CD1c-positive myeloid dendritic cell (primary cell): Measurements from ENCODE around the gene ARHGEF2.

Source experiments
- DNase-seq: peaks from one replicate; pipeline ENCODE4 v3.0.0-alpha.2; 2016; ENCODE audit errors: extremely low spot score

The ARHGEF2 gene

DNA sequence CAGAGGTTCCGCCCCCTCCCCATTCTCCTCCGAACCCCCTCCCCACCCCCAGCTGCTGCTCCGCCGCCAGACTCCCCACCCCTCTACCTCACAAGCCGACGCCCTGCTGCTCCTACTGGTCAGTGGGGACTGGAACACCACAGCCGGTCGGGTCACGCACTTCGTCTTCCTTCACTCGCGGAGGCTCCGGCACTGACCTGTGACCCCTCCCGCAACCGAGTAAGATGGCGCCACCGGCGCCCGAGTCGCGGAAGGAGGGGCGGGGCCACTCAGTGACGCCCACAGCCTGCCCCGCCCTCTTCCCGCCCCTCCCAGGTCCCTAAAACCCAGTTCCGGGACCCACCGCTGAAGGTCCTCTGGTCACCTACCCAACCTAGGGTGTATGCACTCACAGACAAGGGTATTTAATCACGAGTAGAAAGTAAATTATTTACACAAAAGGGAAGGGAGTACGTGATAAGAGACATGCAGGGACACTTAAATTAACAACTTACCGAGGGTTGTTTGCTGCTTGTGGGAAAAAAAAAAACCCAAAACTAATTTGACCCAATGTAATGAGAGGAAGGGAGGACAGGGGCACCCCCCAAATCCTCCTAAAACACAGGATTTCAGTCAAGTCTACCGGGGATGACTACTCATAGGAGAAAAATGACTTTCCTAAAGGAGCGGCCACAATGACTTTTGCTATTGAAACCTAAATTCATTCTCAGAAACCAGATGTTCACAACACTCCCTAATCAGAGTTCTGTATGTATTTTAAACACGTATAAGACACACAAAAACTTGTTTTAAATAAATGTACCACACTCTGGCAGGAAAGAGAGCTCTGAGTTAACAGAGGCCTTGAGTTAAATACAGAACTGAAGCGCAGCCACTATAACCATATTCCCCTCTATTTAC is 66.9 kb downstream of the ARHGEF2 start, which contains the start of gene RIT1:
Gene RIT1 (minus strand): TSS at position 194 of the 900 bp plus-strand sequence. CDS start 588 bp downstream, outside the sequence.
- peak; percentile 95 for DNase-seq

DNA sequence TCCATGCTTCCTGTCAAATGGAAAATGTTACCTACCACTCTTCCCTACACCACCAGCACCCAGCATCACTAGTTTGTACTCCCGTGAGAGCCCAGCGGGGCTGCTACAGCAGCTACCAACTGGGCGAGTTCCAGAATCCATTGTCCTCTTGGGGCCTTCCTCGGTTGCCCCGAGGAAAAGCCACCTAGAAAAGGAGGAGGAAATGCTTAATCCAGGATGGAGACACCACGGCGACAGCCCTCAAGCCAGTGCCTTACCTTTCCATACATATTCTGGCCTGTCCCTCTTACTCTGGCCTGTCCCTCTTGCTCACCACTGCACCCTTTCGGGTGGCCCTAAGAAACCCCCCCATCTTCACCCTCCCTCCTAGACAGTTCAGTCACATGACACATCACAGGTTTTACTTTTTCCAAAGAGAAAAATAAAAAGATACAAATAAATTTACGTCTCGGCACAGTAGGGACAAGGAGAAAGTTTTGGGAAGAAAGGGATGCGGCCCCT is 67.7 kb downstream of the ARHGEF2 start:
- DNase-seq, result peak; percentile 18

DNA sequence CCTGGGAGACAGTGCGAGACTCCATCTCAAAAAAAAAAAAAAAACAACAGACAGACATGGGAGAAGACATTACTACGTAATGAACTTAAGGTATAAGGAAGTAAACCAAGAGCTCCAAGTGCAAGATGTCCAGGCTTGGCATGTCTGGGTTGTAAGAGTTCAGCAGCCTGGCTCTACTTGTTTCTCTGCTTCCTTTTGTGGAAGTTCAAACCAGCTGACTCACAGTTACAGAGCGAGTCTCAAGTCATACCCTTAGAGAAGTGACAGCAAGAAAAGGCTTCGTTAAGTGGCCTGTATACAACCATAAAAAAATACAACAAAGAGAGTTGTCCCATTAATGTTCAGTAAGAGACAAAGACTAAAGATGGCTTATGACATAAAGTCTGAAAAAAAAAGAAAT is 68.5 kb downstream of the ARHGEF2 start:
- DNase-seq, result peak; percentile 86

DNA sequence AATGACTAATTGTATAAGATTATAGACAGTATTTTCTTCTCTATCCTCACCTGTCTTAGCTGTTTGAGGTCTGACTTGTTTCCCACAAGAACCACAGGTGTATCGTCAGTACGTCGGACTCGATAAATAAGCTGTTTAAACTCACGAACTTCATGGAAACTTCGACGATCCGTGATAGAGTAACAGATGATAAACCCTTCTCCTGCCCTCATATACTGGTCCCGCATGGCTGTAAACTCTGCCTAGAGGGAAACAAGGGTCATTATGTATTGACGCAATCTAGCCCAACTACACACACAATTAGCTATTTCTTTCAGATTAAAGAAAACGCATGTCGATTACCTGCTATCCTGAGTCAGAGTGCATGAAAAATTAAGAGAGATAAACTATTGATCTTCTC is 74.1 kb downstream of the ARHGEF2 start:
- no peak for DNase-seq

DNA sequence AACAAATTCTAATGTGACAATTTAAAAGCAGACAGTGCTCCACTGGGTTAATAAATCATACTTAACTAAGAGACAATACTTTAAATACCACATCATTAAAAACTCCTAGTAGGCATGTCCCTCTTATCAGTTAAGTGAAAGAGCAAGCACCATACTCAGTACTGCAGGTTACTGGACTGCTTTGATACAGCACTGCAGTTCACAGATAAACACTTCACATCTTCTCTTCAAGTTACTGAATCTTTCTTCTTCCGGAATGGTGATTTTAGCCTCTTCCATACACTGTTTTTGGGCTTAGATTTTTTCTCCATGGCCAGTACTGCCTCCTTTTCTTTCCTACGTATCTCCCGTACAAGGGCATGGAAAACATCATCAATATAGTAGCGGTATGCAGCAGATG is 78.2 kb downstream of the ARHGEF2 start:
- no peak for DNase-seq

DNA sequence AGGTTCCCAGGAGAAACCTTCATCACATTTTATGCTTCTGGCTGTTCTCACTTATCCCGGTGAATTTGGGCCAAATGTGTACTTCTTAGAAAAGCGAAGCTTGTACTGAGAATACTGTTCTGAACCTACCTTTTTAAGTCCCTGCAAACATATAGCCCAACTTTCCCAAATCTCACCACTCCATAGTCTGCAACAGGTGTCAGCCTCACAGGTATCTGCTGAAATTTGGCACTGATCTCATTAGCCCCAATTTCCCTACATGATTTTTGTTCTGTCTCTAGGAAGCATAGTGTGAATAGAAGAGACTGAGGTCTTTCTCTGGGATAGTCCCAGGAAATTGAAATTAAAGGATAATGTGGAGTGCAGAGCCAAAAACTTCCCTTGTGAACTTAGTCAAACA is 78.7 kb downstream of the ARHGEF2 start:
- no peak for DNase-seq

DNA sequence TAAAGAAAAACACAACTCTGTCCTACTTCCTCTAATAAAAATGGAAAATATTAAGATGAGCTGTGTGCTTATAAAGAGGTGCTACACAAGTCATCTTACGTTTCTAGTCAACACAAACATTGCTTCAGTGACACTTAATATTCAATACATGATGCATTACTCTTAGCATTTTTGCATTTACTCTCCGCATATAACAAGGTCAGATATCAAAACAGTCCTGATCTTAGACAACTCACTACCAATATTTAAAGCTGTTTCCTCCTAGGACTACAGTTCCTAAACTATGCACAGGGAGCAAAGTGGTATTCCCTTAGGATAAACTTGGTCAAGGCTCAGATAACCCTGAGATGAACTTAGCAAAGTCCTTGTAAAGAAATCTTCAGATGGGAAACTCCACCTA is 79.5 kb downstream of the ARHGEF2 start:
- DNase-seq, result no peak

DNA sequence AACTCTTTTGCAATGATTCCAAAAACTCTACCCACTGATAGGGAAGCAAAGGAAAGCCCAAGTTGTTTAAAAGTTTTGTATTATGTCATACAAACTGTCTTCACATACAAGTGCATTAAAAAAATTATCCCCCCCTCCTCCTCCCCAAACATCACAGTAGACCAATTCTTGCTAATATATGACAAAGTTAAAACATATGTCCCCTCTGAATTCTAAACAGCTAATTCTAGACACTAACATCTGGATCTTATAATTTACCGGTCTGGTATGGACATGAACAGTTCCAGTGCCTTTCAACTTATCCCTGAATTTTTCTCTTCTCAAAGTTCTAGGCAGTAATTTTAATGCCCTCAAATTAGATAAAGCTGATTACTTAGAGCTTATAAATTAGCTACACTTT is 80.6 kb downstream of the ARHGEF2 start:
- no peak for DNase-seq
